H1 (cell line): ENCODE measurements around the gene NHERF2. TPM values are rescaled to one million over a fixed set of nuclear protein-coding genes. Genes with fewer than 3 reads are reported as not detected.

Experiments
- CTCF ChIA-PET: fragments of 300-600 bp; sonication (Branson Sonifier 250); formaldehyde crosslinking; loops from one replicate; lab custom pipeline; 2021; ENCODE audit not compliant: partially characterized antibody; lab: Charles Lee
- POLR2A ChIA-PET: fragments of 300-600 bp; sonication (Branson Sonifier 250); formaldehyde crosslinking; loops from one replicate; lab custom pipeline; 2021; ENCODE audit warnings: inconsistent platforms; ENCODE audit not compliant: partially characterized antibody; lab: Charles Lee
- DNase-seq, 2 experiments: peaks; one replicate each; pipeline versions ENCODE4 v3.0.0 to v3.0.0-alpha.2; 2010 to 2022; ENCODE audit warnings: low spot score in 2 of 2, low read depth in 1 of 2, mixed read lengths in 1 of 2
- FAIRE-seq: peaks from 2 replicates; lab custom pipeline; 2011; peaks lifted over from hg19 to GRCh38; lab: Jason Lieb, UNC
- H2AFZ ChIP-seq: 2 replicates; pipeline ENCODE4 v1.8.1; 2012; ENCODE audit warnings: low read length, inconsistent platforms
- H2AK5ac ChIP-seq: 2 replicates; pipeline ENCODE4 v1.6.1; 2013; ENCODE audit warnings: low read depth, low read length
- H2BK120ac ChIP-seq: replicated peaks from 2 replicates; pipeline ENCODE3; 2013; ENCODE audit warnings: low read depth, low read length, inconsistent platforms
- H2BK12ac ChIP-seq: 2 replicates; pipeline ENCODE4 v1.6.1; 2013; ENCODE audit warnings: low read depth, low read length
- H2BK15ac ChIP-seq: 2 replicates; pipeline ENCODE4 v1.6.1; 2013; ENCODE audit warnings: low read length
- H2BK20ac ChIP-seq: 2 replicates; pipeline ENCODE4 v1.6.1; 2013; ENCODE audit warnings: low read length
- H2BK5ac ChIP-seq: 2 replicates; pipeline ENCODE4 v1.6.1; 2013; ENCODE audit warnings: low read depth, low read length
- H3K14ac ChIP-seq: 2 replicates; pipeline ENCODE4 v1.6.1; 2013; ENCODE audit warnings: inconsistent platforms; ENCODE audit not compliant: insufficient read length
- H3K18ac ChIP-seq: 2 replicates; pipeline ENCODE4 v1.6.1; 2013; ENCODE audit warnings: low read length; ENCODE audit errors: extremely low read depth
- H3K23ac ChIP-seq: 2 replicates; pipeline ENCODE4 v1.6.1; 2013; ENCODE audit warnings: inconsistent platforms; ENCODE audit not compliant: insufficient read length
- H3K23me2 ChIP-seq: 2 replicates; pipeline ENCODE4 v1.6.1; 2013; ENCODE audit warnings: low read depth, low read length
- H3K27ac ChIP-seq: 2 replicates; pipeline ENCODE4 v1.6.1; 2011; ENCODE audit warnings: low read depth, low read length, inconsistent platforms
- H3K27me3 ChIP-seq, 4 experiments: replicated peaks in 1 of 4; 1 replicate in 1 of 4; 2 replicates in 3 of 4; pipeline versions ENCODE4 v1.6.1 to v1.8.1; 2011 to 2013; ENCODE audit warnings: low read length in 3 of 4, mild to moderate bottlenecking in 3 of 4, inconsistent platforms in 2 of 4, mixed read lengths in 2 of 4, moderate library complexity in 1 of 4; ENCODE audit not compliant: control insufficient read depth in 3 of 4, insufficient read depth in 3 of 4; ENCODE audit errors: extremely low read depth in 1 of 4
- H3K36me3 ChIP-seq, 4 experiments: 2 replicates each; pipeline versions ENCODE4 v1.6.1 to v1.8.1; 2011 to 2013; ENCODE audit warnings: mild to moderate bottlenecking in 4 of 4, low read length in 3 of 4, moderate library complexity in 2 of 4, control low read depth in 1 of 4, inconsistent platforms in 1 of 4; ENCODE audit not compliant: insufficient read depth in 4 of 4, control insufficient read depth in 2 of 4
- H3K4ac ChIP-seq: replicated peaks from 2 replicates; pipeline ENCODE3; 2013; ENCODE audit warnings: low read length, low read depth, mixed read lengths, inconsistent platforms; ENCODE audit not compliant: insufficient read length
- H3K4me1 ChIP-seq, 4 experiments: replicated peaks in 1 of 4; 1 replicate in 1 of 4; 2 replicates in 3 of 4; pipeline versions ENCODE4 v1.6.1 to v1.8.1; 2011 to 2013; ENCODE audit warnings: low read length in 3 of 4, inconsistent platforms in 2 of 4, mixed read lengths in 1 of 4; ENCODE audit not compliant: insufficient read depth in 4 of 4, control insufficient read depth in 3 of 4
- H3K4me2 ChIP-seq, 2 experiments: 2 replicates each; pipeline versions ENCODE4 v1.6.1 to v1.8.1; 2011 to 2013; ENCODE audit warnings: low read depth in 2 of 2, low read length in 2 of 2, control low read depth in 1 of 2, inconsistent platforms in 1 of 2, mild to moderate bottlenecking in 1 of 2; ENCODE audit not compliant: insufficient read depth in 1 of 2
- H3K4me3 ChIP-seq, 4 experiments: fragments of 200-600, 300-600 bp in 1 of 4; sonication (generic), shearing (Covaris generic), sonication (Bioruptor Twin) in 1 of 4; 2 replicates each; pipeline versions ENCODE4 v1.5.1 to v1.8.1; 2011 to 2016; ENCODE audit warnings: low read length in 4 of 4, low read depth in 3 of 4, control low read depth in 2 of 4, inconsistent platforms in 2 of 4, mild to moderate bottlenecking in 2 of 4, mixed read lengths in 1 of 4, moderate library complexity in 1 of 4; ENCODE audit not compliant: insufficient read depth in 2 of 4; ENCODE audit errors: extremely low read depth in 1 of 4
- H3K56ac ChIP-seq: replicated peaks from 2 replicates; pipeline ENCODE3; 2013; ENCODE audit warnings: low read depth, mild to moderate bottlenecking, mixed read lengths, low read length, inconsistent platforms; ENCODE audit not compliant: insufficient read length
- H3K79me1 ChIP-seq: 2 replicates; pipeline ENCODE4 v1.6.1; 2013; ENCODE audit warnings: low read depth, low read length, control low read depth
- H3K79me2 ChIP-seq, 2 experiments: 2 replicates each; pipeline versions ENCODE4 v1.6.1 to v1.8.1; 2012 to 2013; ENCODE audit warnings: low read length in 2 of 2, mild to moderate bottlenecking in 2 of 2, inconsistent platforms in 1 of 2; ENCODE audit not compliant: insufficient read depth in 2 of 2, control insufficient read depth in 1 of 2
- H3K9ac ChIP-seq, 4 experiments: replicated peaks in 1 of 4; 1 replicate in 1 of 4; 2 replicates in 3 of 4; pipeline versions ENCODE4 v1.6.1 to v1.8.1; 2011 to 2013; ENCODE audit warnings: low read depth in 3 of 4, low read length in 3 of 4, control low read depth in 2 of 4, mild to moderate bottlenecking in 2 of 4, moderate library complexity in 2 of 4, inconsistent platforms in 1 of 4; ENCODE audit errors: extremely low read depth in 1 of 4
- H3K9me3 ChIP-seq, 2 experiments: 2 replicates each; pipeline versions ENCODE4 v1.6.1 to v1.8.1; 2012 to 2013; ENCODE audit warnings: mild to moderate bottlenecking in 2 of 2, moderate library complexity in 2 of 2, control low read depth in 1 of 2, inconsistent platforms in 1 of 2, low read depth in 1 of 2, low read length in 1 of 2, mixed read lengths in 1 of 2; ENCODE audit not compliant: insufficient read depth in 2 of 2
- H4K20me1 ChIP-seq, 2 experiments: replicated peaks in 1 of 2; 2 replicates each; pipeline versions ENCODE3 to v1.8.1; 2011 to 2013; ENCODE audit warnings: inconsistent platforms in 2 of 2, low read length in 2 of 2, mild to moderate bottlenecking in 1 of 2; ENCODE audit not compliant: insufficient read depth in 2 of 2, control insufficient read depth in 1 of 2
- H4K5ac ChIP-seq: 2 replicates; pipeline ENCODE4 v1.6.1; 2013; ENCODE audit warnings: low read length, low read depth, mixed read lengths, inconsistent platforms; ENCODE audit not compliant: insufficient read length
- H4K8ac ChIP-seq: 2 replicates; pipeline ENCODE4 v1.8.0; 2013; ENCODE audit warnings: mild to moderate bottlenecking, moderate library complexity, low read length, inconsistent platforms; ENCODE audit not compliant: insufficient read depth; ENCODE audit errors: extremely low read depth
- H4K91ac ChIP-seq: replicated peaks from 2 replicates; pipeline ENCODE3; 2013; ENCODE audit warnings: low read length, mixed read lengths, inconsistent platforms; ENCODE audit not compliant: insufficient read length
- HDAC2 ChIP-seq, 2 experiments: fragments of 300-600 bp in 1 of 2; sonication (generic) in 1 of 2; IDR thresholded peaks; 2 replicates each; pipeline ENCODE4 v1.6.1; 2011 to 2012; ENCODE audit warnings: low read depth in 2 of 2, low read length in 2 of 2, mild to moderate bottlenecking in 2 of 2, moderate library complexity in 2 of 2, borderline replicate concordance in 1 of 2, inconsistent platforms in 1 of 2
- JUND ChIP-seq: IDR thresholded peaks from 2 replicates; pipeline ENCODE4 v1.6.1; 2011; ENCODE audit warnings: mild to moderate bottlenecking, improper control_type of control experiment, low read length
- KDM4A ChIP-seq: IDR thresholded peaks from one replicate; pipeline ENCODE4 v1.7.1; 2012; ENCODE audit warnings: low read depth, mild to moderate bottlenecking, moderate library complexity, low read length, inconsistent platforms; ENCODE audit not compliant: severe bottlenecking
- TCF12 ChIP-seq: IDR thresholded peaks from 2 replicates; pipeline ENCODE4 v1.6.1; 2011; ENCODE audit warnings: low read depth, mild to moderate bottlenecking, low read length
- WGBS, 2 experiments: shearing (Covaris generic) in 1 of 2; methylation state at CpG; one replicate each; pipeline versions ENCODE4 v1.1.6 to v1.1.7; 2013 to 2015; ENCODE audit warnings: low lambda C conversion rate in 2 of 2, mixed read lengths in 2 of 2, inconsistent platforms in 1 of 2, low coverage in 1 of 2, missing lambda C conversion rate in 1 of 2; ENCODE audit not compliant: insufficient replicate concordance in 2 of 2, insufficient coverage in 1 of 2, insufficient read length in 1 of 2; ENCODE audit errors: extremely low coverage in 1 of 2, missing lambda C conversion rate in 1 of 2; 5-methylcytosine and 5-hydroxymethylcytosine counted together
- polyA plus RNA-seq, 7 experiments: library from polyadenylated mRNA; depleted of rRNA in 3 of 7; stranded (reverse) in 5 of 7; unstranded in 2 of 7; fragments of >200 nt in 5 of 7; fragments of 200-250 nt in 2 of 7; gene quantifications; 1 replicate in 5 of 7; 2 replicates in 1 of 7; 4 replicates in 1 of 7; pipeline versions ENCODE4 v1.2.1 to v1.2.3, GENCODE V29; 2011 to 2013; ENCODE audit warnings: missing spikeins in 2 of 7, mixed read lengths in 2 of 7
- total RNA-seq: library from RNA; stranded (reverse); fragmentation: NEBNext Ultra II Directional; extraction: Animal tissue kit (Norgen Biotek cat#: 25700); gene quantifications from 2 replicates; pipeline ENCODE4 v1.2.1, GENCODE V29; 2021

NHERF2 gene
- total and polyA plus RNA-seq, 2 of the 8 experiments (the other 6 are each of a cell fraction or from before 2014, with no cell fraction given): 13.9 to 19.3 TPM

DNA sequence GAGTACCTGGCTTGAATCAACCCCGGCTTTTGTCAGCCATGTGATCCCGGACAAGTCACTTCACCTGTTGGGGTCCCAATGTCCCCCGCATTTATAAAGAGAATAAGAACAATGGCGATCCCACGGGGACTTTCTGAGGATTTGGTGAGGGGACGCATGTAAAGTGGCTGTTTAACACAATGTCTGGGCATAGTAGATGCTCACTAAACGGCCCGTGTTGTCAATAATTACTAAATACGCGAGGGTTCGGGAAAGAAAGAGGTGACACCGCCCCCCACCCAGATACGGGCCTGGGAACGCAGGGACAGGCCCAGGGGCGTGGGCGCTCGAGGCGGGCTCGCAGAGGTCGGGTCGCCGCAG, 35.1 kb upstream of the NHERF2 start:
- peak overlapping the region; percentile 72; the same call in 1 of the 2 replicates for H2BK20ac ChIP-seq
- TF ChIP-seq TCF12: no peak
- TF ChIP-seq JUND: no peak
- peak; percentile 3 for TF ChIP-seq KDM4A
- TF ChIP-seq HDAC2 (IDR thresholded peaks at IDR 0.05; ENCODE audit: borderline replicate concordance in 1 of 2, low read depth in 2 of 2, low read length in 2 of 2): 0 out of 4 replicates have a peak, but pooled peaks of 1 of the 2 experiments have one; percentile 26
- no peak overlapping the region for H2AFZ ChIP-seq
- peaks cover 7 to 8% of the 10 kb centered on the region in 2 experiments for H4K20me1 ChIP-seq
- H3K56ac ChIP-seq: no peak overlapping the region
- peak overlapping the region; percentile 36; the same call in 1 of the 2 replicates for H4K8ac ChIP-seq
- no peak overlapping the region; the same call in 1 of the 2 replicates for H2BK15ac ChIP-seq
- ChIA-PET POLR2A (interaction anchor here (0.6 to 28.2 kb wide), 11 partner anchors 8 to 381 kb away, joined by 3 to 736 read pairs (median 7); partner anchors contain the start of genes GFER, NDUFB10, NOXO1 and NPW), CTCF (interaction anchor here (1.4 to 6.8 kb wide), 3 partner anchors 10 to 99 kb away, joined by 3 to 55 read pairs (median 5); partner anchors contain the start of gene NOXO1)
- peaks cover 0 to 24% (median 18%) of the 10 kb centered on the region in 4 experiments; a peak in 6 of 7 replicates for H3K4me1 ChIP-seq
- no peak overlapping the region for H3K27ac ChIP-seq
- H2BK12ac ChIP-seq: no peak overlapping the region
- peaks cover 4 to 37% (median 24%) of the 10 kb centered on the region in 4 experiments for H3K27me3 ChIP-seq
- no peak overlapping the region for H4K5ac ChIP-seq
- peak overlapping the region; percentile 5 to 77 (median 22); a peak in 4 of 8 replicates for H3K4me3 ChIP-seq
- no peaks in the 10 kb centered on the region for H3K79me2 ChIP-seq
- no peak overlapping the region for H3K9ac ChIP-seq
- H2BK5ac ChIP-seq: no peak overlapping the region; the same call in 1 of the 2 replicates
- no peak overlapping the region for H3K4ac ChIP-seq
- H3K18ac ChIP-seq: peak overlapping the region; percentile 60; the same call in 1 of the 2 replicates
- peaks cover 22% of the 10 kb centered on the region; the same call in 1 of the 2 replicates for H3K23me2 ChIP-seq
- FAIRE-seq (no peak), DNase-seq (no peak)
- no peak overlapping the region for H3K14ac ChIP-seq
- H2AK5ac ChIP-seq: no peak overlapping the region
- no peaks in the 10 kb centered on the region for H3K9me3 ChIP-seq
- H3K36me3 ChIP-seq: no peaks in the 10 kb centered on the region; a peak in 1 of 8 replicates
- no peak overlapping the region for H2BK120ac ChIP-seq
- H3K23ac ChIP-seq: no peak overlapping the region
- H4K91ac ChIP-seq: peak overlapping the region; percentile 74
- 24% methylated on average over 22 of the region's 22 CpGs; no CpG with 5 or more reads in 1 of the 2 experiments for WGBS, 2 experiments
- H3K4me2 ChIP-seq: peak overlapping the region; percentile 83 to 91
- H3K79me1 ChIP-seq: no peaks in the 10 kb centered on the region
